Mesothelial cell of epicardium (in vitro differentiated cells): ENCODE results near the gene OR2AG1. TPM values are rescaled to one million over a fixed set of nuclear protein-coding genes. Genes with fewer than 3 reads are reported as not detected.

ENCODE experiments used
- DNase-seq, 2 experiments: peaks; one replicate each; pipeline ENCODE4 v3.0.0; 2021; ENCODE audit warnings: low spot score in 2 of 2; ENCODE audit not compliant: unreplicated experiment in 2 of 2
- H3K27ac Mint-ChIP-seq: 2 replicates; pipeline ENCODE4 v1.8.0; 2021; ENCODE audit warnings: mixed read lengths
- H3K27me3 Mint-ChIP-seq: 2 replicates; pipeline ENCODE4 v1.8.0; 2021; ENCODE audit warnings: low read depth, mixed read lengths
- H3K36me3 Mint-ChIP-seq: 2 replicates; pipeline ENCODE4 v1.8.0; 2021; ENCODE audit warnings: mixed read lengths
- H3K4me1 Mint-ChIP-seq: 2 replicates; pipeline ENCODE4 v1.8.0; 2021; ENCODE audit warnings: mixed read lengths
- H3K4me3 Mint-ChIP-seq: 2 replicates; pipeline ENCODE4 v1.8.0; 2021; ENCODE audit warnings: mild to moderate bottlenecking, moderate library complexity, mixed read lengths
- H3K9me3 Mint-ChIP-seq: 2 replicates; pipeline ENCODE4 v1.8.0; 2021; ENCODE audit warnings: mixed read lengths
- CTCF ChIP-seq: fragments of 200-600 bp; sonication (generic); IDR thresholded peaks from one replicate; pipeline ENCODE4 v1.5.0; 2021; ENCODE audit warnings: antibody characterized with exemption; ENCODE audit not compliant: unreplicated experiment
- total RNA-seq: library from RNA; stranded (reverse); gene quantifications from 3 replicates; pipeline ENCODE4 v1.2.1, GENCODE V29; 2021

OR2AG1 gene
- total RNA-seq, 1 donor from 2014 or later: not detected

- H3K4me3 Mint-ChIP-seq: no peak overlapping the region
These were observed 44.9 kb upstream of the OR2AG1 start for GRCh38 chr11:6737872-6738466.

GRCh38 chr11:6738590-6738989 is 44.2 kb upstream of the OR2AG1 start:
- Mint-ChIP-seq H3K36me3 (no peaks in the 10 kb centered on the region), H3K4me1 (peaks cover 2% of the 10 kb centered on the region), H3K27me3 (peaks cover 20% of the 10 kb centered on the region)

More at GRCh38 chr11:6737872-6738466, 44.9 kb upstream of the OR2AG1 start:
- Mint-ChIP-seq H3K27me3 (peaks cover 17% of the 10 kb centered on the region), H3K4me1 (peaks cover 2% of the 10 kb centered on the region), H3K27ac (no peak overlapping the region), H3K9me3 (peaks cover 7% of the 10 kb centered on the region), H3K36me3 (no peaks in the 10 kb centered on the region)
- peak in 1 of 2 experiments; percentile 41 for DNase-seq
- peak; percentile 60 for TF ChIP-seq CTCF

DNA sequence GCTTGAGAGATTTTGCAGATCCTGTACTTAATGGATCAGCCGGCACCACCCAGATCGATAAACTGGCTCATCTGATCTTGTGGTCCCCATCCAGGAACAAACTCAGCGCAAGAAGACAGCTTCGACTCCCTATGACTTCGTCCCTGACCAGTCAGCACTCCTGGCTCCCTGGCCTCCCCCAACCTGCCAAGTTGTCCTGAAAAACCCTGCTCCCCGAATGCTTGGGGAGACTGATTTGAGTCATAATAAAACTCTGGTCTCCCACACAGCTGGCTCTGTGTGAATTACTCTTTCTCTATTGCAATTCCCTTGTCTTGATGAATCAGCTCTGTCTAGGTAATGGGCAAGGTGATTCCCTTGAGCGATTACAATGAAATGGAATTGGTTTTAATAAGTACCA is 40.6 kb upstream of the OR2AG1 start:
- Mint-ChIP-seq H3K9me3 (no peaks in the 10 kb centered on the region), H3K4me1 (no peaks in the 10 kb centered on the region), H3K27me3 (peaks cover 12% of the 10 kb centered on the region), H3K4me3 (no peak overlapping the region), H3K27ac (no peak overlapping the region), H3K36me3 (no peaks in the 10 kb centered on the region)
- no peak for DNase-seq
- no peak for TF ChIP-seq CTCF

More at GRCh38 chr11:6738590-6738989, 44.2 kb upstream of the OR2AG1 start:
- no peak for TF ChIP-seq CTCF
- no peak for DNase-seq
- Mint-ChIP-seq H3K27ac (no peak overlapping the region), H3K4me3 (no peak overlapping the region), H3K9me3 (peaks cover 7% of the 10 kb centered on the region)

DNA sequence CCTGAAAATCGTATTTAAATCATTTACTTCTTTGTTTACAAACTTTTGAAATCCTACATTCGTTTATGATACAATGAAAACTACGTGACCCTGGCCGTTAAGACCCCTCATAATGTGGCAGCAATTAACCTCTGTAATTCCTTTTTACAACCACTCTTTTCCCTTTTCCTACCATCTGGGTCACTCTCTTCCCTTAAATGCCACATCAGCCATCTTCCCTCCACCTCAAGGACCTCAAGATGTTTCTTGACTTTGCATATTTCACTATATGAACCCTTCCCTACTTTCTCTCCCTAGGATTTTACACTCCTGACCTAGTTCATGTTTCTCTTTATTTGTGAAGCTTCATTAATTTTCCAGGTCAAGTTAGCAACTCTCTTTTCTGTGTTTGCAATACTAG is 37.8 kb upstream of the OR2AG1 start:
- Mint-ChIP-seq H3K27me3 (peaks cover 19% of the 10 kb centered on the region), H3K27ac (no peak overlapping the region), H3K4me1 (no peaks in the 10 kb centered on the region), H3K36me3 (no peaks in the 10 kb centered on the region), H3K4me3 (no peak overlapping the region), H3K9me3 (no peaks in the 10 kb centered on the region)
- no peak for DNase-seq
- TF ChIP-seq CTCF: no peak

DNA sequence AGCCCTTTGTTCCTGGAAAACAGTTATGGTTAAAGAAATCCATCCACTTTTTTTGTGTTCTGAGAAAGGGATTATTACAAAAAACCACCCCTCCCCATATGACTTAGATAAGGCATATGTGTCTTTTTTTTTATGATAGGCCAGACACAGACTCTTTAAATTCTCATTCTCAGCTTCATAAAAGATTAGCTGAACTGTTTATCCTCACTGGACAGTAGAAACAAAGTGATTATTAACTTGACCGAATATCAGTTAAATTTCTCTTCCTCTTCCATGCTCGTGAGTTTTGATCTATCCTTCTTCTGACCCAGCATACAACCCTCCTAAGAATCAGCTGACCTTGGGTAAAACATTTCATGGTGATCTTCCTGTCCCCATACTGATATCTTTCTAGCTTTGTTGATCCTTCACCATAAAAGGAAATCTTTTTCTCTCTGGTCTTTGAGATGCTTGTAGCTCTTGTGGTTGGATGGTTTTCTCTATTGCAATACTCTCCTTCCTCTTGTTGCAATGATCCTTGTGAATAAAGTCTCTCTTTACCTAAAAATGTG is 37.3 kb upstream of the OR2AG1 start:
- H3K27ac Mint-ChIP-seq: no peak overlapping the region
- no peak for DNase-seq
- H3K9me3 Mint-ChIP-seq: no peaks in the 10 kb centered on the region
- H3K36me3 Mint-ChIP-seq: no peaks in the 10 kb centered on the region
- H3K4me1 Mint-ChIP-seq: no peaks in the 10 kb centered on the region
- no peak for TF ChIP-seq CTCF
- H3K27me3 Mint-ChIP-seq: peaks cover 19% of the 10 kb centered on the region
- H3K4me3 Mint-ChIP-seq: no peak overlapping the region
